Measurements from ENCODE around the gene LRRIQ1.

LRRIQ1 gene

DNA sequence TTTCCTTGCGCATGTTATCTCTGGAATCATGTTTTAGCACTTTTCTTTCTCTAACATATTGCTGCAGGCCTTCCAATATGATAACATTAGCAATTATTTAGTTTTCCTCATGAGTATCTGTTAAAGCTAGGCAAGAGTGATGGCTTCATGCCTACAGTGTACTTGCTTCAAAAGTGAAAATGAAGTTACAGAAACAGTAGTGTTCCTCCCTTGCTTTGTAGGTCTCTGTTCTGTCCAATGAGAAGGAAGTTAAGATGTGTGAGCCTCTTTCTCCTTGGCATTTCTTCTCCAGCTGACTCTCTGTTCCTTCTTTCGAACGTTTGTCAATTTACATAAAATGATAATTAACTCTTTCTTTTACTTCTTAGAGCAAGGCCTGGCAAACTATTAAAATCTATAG is 22.2 kb downstream of the LRRIQ1 start:
- no peak for DNase-seq

DNA sequence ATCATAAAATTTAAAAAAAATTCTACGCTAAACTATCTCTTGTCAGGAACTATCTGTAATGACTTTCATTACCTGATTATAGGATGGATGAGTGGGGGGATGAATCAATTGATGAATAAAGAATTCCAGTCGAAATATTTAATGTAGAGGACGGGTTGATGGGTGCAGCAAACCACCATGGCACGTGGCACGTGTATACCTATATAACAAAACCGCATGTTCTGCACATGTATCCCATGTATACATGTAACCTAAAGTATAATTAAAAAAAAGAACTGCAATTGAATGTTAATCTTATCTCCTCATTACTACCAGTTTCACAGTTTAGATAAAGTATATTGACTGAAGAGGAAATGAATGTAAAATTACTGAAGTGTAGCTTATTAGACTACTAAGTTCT is 23.4 kb downstream of the LRRIQ1 start:
- no peak for DNase-seq

DNA sequence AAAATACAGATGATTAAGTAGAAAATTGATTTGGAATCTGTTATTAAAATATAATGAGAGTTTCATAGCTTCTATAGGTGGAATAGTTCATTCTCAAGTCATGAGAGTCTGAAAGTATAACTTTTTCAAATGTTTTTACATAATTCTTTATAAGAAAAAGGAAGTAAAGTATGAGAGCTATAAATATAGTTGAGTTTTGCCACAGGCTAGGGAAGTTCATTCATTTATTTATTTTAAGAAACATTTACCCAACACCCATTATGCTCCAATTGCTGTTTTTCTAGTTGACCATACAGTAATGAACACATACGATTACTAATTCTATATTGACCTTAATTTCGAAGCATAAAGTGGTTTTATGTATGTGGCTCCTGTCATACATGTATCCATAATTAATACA is 24.8 kb downstream of the LRRIQ1 start:
- no peak for DNase-seq

DNA sequence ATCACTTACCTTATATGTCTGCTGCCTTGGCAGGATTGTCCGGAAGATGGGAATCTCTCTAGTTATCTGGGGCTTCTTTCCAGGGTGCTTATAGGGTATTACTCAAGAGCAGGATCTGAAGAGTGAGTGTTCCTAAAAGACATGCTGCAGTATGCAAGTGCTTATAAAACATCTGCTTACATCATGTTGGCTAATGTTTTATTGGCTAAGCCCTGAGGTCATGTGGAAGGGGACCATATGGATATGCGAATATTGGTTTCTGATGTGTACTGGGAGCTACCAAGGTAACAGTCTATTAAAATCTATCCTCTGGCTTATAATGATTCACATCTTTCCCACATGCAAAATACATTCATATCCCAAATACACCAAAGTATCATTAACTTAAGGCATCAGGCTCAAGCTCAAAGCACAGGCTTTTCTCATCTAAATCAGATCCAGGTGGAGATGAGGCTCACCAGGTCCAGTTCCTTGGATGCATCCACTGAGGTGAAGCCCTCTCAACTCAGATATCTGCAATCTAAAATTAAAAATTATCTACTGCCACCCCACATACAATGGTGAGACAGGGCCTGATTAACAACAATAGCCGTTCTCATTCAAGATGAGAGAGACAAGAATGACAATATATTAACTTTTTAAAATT is 29.8 kb downstream of the LRRIQ1 start:
- DNase-seq: peak; percentile 58 to 92

DNA sequence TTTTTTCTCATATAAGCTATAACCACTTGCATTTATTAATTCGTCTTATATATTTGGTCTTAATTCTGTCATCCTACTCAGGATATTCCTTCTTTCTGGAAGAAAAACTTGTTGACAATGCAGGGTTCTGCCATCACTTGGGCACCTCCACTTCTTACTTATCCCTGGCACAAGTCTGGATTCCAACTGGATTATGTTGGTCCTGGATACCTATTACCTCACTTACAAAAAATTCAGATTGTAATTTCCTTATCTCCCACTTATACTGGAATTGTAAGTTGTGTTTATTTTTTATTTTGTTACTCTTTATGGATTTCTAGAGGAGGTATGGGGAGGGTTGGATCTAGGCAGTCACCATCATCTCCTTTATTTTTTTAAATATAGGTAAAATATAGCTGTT is 36.7 kb downstream of the LRRIQ1 start:
- no peak for DNase-seq

DNA sequence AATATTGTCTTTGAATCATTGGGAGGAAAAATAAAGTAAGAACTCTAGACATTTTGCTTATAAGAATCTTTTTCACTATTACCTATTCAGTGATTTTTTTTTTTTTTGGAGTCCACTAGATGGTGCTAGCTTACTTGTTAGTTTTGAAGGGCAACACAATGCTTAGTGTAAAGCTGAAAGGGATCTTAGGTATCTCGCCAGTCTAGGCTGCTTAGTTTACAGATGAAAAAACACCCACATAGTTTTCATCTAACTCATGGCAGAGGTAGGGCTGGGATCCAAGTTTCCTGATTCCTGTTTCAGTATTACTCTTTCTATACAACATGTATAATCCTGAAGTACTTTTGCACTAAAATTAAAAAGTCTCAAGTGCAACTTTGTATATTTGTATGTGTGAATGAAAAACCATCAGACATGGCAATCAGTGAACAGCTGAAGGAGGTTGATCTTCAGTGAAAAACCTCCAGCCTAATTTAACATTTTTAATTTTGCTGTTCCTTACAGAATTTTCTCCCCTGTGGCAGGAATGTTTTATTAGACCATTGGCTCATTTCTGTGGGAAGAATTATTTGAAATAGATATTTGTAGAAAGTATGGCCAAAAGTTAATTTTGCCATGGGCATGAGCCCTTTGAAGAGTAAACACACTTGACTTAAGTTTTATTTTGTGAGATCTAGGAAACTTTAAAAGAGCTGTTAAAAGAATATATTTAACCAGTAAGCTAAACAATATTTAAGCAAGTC is 40.7 kb downstream of the LRRIQ1 start:
- peak; percentile 9 to 69 for DNase-seq

DNA sequence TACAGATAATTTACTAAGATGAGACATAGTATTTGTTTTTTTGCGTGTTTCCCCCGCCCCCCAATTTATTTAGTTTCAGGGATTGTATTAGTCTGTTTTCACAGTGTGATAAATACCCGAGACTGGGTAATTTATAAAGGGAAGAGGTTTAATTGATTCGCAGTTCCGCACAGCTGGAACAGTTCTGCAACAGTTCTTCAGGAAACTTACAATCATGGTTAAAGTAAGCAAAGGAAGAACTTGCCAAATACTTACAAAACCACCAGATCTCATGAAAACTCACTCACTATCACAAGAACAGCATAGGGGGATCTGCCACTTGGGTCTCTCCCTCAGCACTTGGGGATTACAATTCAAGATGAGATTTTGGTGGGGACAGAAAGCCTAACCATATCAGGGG is 48.9 kb downstream of the LRRIQ1 start:
- no peak for DNase-seq

DNA sequence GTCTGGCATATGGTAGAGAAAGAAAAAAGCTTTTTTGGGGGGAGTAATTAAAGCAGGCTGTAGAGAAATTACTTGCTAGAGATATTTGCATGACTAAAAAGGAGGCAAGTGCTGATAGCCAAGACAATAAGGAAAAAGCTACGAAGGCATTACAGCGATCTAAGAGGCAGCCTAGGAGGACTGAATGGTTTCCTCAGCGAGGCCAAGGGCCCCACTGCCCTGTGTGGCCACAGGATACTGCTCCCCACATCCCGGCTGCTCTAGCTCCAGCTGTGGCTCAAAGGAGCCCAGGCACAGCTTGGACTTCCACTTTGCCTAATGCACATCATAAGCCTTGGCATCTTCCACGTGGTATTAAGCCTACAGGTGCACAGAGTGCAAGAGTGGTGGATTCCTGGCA is 53.6 kb downstream of the LRRIQ1 start:
- no peak for DNase-seq

DNA sequence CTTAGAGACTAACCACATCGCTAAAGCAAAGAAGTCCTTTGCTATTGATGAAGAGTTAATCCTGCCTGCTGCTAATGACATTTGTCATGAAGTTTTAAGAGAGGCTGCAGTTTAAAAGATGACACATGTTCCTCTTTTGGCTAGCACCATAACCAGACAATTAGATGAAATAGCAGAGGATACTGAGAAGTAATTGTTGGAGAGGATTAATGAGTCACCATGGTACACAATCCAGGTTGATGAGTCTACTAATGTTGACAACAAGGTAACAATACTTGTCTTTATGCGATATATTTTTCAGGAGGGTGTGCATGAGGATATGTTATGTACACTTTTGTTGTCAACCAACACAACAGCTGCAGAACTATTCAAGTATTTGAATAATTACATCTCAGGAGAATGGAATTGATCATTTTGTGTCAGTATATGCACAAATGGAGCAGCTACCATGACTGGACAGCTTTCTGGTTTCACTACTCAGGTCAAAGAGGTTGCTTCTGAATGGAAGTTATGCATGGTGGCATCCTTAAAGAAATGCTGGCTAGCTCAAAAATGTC is 56.7 kb downstream of the LRRIQ1 start:
- no peak for DNase-seq

DNA sequence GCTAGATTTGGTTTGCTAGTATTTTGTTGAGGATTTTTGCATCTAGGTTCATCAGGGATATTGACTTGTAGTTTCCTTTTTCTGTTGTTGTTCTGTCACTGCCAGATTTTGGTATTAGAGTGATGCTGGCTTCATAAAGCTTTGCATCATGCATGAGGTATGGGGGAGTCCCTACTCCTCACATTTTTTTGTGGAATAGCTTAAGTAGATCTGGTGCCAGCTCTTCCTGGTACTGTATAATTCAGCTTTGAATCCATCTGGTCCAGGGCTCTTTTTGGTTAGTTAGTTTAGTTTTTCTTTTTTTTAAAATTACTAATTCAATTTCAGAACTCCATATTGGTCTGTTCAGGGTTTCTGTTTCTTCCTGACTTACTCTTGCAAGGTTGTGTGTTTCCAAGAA is 59.4 kb downstream of the LRRIQ1 start:
- no peak for DNase-seq

DNA sequence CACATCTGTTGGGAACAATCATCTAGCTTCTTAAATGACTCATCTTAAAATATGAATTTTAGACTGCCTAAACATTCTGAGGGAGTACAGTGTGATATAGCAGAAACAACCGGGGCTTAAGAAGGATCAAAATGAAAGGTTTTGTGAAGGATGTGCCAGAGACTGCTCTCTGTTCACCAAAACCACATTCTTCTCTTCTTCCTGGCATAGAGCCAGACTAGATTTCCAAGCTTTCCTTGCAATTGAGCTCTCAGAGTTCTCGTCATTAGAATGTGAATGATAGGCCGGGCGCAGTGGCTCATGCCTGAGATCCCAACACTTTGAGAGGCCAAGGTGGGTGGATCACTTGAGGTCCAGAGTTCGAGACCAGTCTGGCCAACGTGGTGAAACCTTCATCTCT is 94.5 kb downstream of the LRRIQ1 start:
- no peak for DNase-seq

DNA sequence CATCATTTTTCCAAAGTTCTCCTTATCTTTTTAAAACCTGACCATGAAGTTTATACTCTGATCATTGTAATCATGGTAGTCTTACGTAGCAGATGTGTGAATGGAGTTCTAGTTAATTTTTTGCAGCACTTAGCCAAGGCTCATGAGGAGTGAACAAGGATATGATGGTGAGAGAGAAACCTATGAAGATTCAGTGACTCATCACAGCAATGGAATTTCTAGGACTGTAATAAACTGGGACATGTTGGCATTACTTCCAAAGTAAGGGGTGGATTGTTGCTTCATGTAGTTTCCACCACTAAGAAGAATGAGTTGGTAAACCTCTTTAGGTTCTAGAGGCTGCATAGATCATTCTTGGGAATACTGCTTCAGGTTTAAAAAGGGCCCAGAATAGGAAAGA is 102.7 kb downstream of the LRRIQ1 start:
- no peak for DNase-seq

DNA sequence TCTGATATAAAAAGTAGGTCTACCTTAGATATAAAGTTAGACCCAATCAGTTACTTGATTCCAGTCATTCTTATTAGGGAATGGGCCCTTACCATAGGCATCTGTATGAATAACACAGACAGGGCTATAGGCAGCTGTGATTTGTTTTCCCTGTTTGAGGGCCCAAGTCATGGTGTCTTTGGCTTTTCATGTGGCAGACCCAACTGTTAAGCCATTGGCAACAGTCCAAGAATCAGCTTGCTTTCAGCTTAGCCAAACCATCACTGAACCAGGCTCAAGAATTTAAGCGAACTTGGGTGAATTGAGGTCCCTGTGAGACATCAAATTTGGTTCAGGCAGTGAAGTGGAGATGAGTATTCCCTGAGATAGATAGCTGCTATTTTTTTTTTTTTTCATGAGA is 111.2 kb downstream of the LRRIQ1 start:
- DNase-seq: peak in 1 of 2 experiments; percentile 39

DNA sequence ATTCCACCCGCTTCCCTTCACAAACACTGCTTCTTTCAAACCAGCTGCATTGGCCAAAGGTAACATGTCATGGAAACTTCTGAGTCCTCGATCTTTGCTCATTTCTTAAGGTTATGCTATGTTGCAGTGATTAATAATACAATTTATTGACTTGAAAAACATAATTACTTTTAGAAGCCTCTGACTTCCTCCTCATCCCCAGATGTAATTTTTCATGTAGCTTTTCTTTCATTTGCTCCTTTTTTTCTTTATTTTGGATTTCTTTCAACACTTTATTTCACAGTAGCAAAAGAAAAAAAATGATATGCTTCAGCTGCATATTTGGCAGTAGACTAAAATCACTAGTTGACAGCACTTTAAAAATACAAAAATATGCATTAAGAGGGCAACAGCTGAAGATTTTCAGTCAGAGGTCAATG is 116.2 kb downstream of the LRRIQ1 start:
- no peak for DNase-seq

DNA sequence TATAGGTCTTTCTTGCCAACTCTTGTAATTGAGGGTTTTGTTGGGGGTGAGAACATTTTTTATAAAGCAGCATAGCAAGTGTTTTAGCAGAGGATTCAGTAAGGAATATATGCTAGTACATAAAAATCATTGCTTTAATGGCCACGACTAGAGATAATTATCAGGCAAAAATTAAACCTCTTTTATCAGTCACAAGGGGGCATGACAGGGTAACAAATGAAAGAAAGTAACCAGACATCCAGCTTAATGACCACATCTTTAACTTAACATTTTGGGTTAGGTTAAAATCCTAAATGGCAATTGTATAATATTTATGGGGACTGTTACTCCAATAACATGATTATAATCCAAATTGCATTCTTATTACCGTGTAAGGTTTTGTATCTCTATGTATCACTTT is 119.6 kb downstream of the LRRIQ1 start:
- DNase-seq: peak; percentile 18 to 49

DNA sequence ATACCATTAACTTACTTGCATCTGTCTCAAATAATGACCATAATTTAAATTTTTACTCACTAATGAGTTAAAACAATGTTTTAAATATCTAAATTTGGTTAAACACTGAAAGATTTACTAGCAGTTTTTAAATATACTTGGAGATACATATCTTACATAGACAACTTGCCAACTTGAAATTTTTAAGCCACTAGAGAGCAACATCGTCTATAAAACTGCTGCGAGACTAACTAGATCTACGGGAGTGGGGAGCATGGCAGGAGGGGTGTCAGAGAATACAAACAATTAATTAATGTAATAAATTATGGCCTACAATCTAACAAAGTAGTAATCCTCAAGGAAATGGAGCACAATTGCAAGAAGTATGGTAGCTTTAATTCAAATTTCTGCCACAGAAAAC is 120.4 kb downstream of the LRRIQ1 start:
- peak in 1 of 2 experiments; percentile 18 for DNase-seq

DNA sequence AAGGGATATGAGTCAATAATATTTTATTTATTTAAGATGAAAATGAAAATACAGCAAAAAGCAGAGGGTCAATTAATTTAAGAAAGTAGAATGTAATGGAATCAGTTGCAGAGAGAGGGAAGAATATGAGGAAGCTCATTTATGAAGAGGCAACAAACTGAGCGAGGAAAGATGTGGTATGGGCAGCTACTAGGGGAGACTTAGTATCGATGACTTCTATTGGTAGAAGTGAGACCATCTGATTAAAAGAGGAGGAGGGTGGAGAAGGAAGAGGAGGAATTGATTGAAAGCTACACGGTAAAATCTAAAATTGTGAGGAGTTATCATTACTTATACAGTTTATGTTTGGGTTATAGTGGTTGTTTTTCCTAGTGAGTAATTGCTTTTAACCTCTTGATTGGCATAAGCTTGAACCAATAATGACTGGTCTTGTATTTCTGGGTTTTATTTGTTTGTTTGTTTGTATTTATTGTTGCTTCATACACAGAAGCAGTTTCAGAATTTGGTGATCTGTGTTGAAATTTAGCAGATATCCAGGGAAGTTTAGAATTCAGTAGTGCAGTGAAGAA is 121.0 kb downstream of the LRRIQ1 start:
- no peak for DNase-seq

DNA sequence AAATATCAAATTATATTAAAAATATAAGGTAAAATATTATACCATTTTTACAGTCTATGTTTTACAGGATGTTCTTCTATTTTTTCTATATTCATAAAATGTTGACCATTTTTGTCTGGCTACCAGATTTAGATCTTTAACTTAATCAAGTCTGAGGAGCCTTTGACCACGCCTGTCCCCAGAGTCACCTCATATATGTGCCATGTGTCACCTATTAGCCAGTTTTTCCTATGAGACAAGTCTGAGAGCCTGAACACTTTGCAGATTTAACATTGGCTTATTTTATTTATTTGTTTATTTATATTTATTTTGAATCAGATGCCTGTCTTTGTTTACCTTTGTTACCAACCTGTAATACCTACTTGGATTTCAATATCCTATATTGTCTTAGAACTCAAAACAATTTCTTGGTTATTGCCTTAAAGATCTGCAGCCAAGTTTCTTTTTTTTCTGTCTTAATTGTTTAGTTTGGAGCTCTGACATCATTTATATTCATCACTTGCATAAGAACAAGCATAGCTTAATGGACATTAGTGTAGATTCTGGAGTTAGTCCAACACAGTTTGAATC is 127.7 kb downstream of the LRRIQ1 start:
- no peak for DNase-seq

DNA sequence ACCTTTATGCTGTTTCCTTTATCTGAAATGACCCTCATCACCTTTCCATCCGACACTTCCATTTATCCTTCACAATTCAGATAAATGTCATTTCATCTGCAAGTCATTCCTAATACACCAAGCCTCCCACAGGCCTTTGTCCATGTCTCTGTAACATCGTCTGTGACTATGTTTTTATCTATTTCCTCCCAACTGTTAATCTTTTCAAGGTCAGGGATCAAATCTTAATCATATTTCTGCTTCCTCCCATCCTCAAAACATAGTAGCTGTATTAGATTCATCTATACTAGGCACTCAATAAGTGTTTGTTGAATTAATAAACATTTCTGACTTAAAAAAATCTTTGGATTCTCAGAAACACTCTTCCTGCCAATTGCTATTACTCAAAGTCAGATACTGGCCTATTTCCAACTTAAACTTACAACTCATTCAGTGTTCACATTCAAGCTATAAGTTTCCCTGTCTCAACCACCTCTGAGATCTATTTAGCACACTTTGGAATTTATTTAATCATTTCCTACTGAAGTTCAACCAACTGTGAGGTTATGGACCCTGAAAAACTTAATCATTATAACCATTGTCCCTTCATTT is 143.6 kb downstream of the LRRIQ1 start:
- DNase-seq: no peak

DNA sequence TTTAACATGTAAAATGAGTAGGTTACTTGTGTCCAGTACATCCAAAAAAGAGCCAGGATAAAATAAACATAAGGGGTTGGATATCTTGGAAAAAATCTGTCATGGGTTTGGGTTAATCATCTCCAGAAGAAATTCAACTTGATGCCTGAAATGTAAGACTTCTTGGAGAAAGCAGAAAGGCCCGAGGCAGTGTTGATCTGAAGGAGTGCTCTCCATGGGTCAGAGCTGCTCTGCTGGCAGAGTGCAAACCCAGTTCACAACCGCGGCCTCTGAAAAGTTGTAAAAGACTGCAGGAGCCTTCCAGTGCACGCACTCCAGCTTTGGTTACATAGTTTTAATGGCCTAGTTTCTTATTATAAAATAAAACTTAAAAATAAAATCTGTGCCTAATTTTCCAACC is 146.5 kb downstream of the LRRIQ1 start:
- no peak for DNase-seq

DNA sequence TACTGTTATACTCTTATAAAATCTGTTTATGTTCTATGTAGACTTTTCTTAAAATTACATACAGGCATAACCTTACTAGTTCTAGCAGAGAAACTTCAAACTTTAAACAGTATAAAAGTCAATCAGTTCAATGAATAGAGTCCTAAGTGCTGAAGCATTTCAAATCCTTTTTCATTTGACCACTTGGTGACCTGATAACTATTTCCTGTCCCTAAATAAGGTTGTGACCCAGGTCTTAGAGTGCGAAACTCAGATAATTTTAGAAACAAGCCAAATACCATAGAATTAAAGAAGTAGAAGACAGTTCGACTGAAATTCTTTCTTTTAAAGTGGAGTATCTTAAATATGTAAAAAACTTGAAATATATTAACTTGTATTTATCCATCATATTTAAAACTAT is 147.7 kb downstream of the LRRIQ1 start:
- DNase-seq: no peak

DNA sequence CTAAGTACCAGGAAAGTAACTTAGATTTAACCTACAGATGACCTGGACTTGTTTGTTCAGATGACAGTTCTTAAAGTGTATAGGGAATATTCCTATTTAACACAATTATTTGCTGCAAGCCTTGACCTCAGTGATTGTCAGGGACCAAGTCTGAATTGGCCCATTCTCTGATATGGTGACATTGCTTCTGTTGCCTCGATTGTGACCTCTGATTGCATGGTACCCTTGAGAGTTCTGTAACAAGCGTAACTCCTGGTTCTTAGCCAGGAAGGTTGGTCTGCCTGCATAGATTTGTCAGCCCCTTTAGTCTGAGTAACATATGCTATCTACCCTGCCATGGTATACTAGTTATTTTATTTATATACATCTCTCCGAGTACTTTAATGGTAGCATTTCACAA is 150.1 kb downstream of the LRRIQ1 start:
- DNase-seq: no peak

DNA sequence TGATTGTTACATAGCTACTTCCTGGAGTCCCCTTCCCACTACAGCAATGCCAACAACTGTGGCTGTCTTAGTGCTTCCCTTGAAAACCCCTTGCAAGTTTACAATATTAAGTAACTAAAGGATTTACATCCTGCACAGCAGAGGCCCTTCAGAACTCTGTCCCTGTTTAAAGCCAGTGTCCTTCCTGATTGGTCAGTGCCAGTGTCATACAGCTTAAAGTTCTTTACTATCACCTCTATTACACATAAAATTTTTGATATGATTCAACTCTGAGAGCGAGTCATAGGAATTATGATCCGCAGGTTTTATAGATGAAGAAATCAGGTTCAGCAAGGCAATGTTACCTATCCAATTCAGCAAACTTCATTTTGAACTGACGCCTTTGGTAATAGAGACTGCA is 152.5 kb downstream of the LRRIQ1 start:
- DNase-seq: no peak

All from NCI-H524 (cell line).